K562 (cell line): ENCODE results near the gene ECSCR. TPM values are rescaled to one million over a fixed set of nuclear protein-coding genes. Genes with fewer than 3 reads are reported as not detected.

Experiments used
- DACH1 ChIP-seq: fragments of 450-650 bp; IDR thresholded peaks from 2 replicates; pipeline ENCODE4 v1.6.1; 2018; ENCODE audit not compliant: partially characterized antibody
- ERF ChIP-seq: fragments of 450-650 bp; formaldehyde crosslinking; IDR thresholded peaks from 2 replicates; pipeline ENCODE4 v1.4.0; 2020; ENCODE audit warnings: mild to moderate bottlenecking, mixed read lengths
- GABPB1 ChIP-seq: sonication (generic); formaldehyde crosslinking; IDR thresholded peaks from 2 replicates; pipeline ENCODE4 v1.8.0; 2022; ENCODE audit warnings: mild to moderate bottlenecking, missing genetic modification reagents
- MXI1 ChIP-seq: IDR thresholded peaks from 2 replicates; pipeline ENCODE4 v1.6.1; 2011; ENCODE audit warnings: low read depth, mild to moderate bottlenecking, improper control_type of control experiment, low read length
- PHF20 ChIP-seq: fragments of 450-650 bp; IDR thresholded peaks from 2 replicates; pipeline ENCODE4 v1.6.1; 2018; ENCODE audit not compliant: partially characterized antibody
- POLR2G ChIP-seq: fragments of 200-400 bp; formaldehyde crosslinking; IDR thresholded peaks from 2 replicates; pipeline ENCODE4 v1.6.1; 2017; ENCODE audit warnings: low read depth, mild to moderate bottlenecking, antibody characterized with exemption, low read length, moderate library complexity
- PRPF4 ChIP-seq: fragments of 200-400 bp; formaldehyde crosslinking; IDR thresholded peaks from one replicate; pipeline ENCODE4 v1.6.1; 2017; ENCODE audit warnings: low read length, low read depth, mild to moderate bottlenecking; ENCODE audit not compliant: insufficient read depth, poor library complexity, severe bottlenecking
- SMARCB1 ChIP-seq: IDR thresholded peaks from 2 replicates; pipeline ENCODE4 v1.6.1; 2011; ENCODE audit warnings: improper control_type of control experiment, low read depth; ENCODE audit not compliant: insufficient read length
- SRSF7 ChIP-seq: fragments of 200-400 bp; formaldehyde crosslinking; optimal IDR thresholded peaks from 2 replicates; pipeline ENCODE3; 2017; ENCODE audit warnings: mild to moderate bottlenecking, low read depth, low read length
- TAF15 ChIP-seq: fragments of 200-400 bp; formaldehyde crosslinking; IDR thresholded peaks from 2 replicates; pipeline ENCODE4 v1.6.1; 2017; ENCODE audit warnings: mild to moderate bottlenecking, low read depth, low read length, moderate library complexity
- TGIF2 ChIP-seq: sonication (generic); formaldehyde crosslinking; IDR thresholded peaks from 2 replicates; pipeline ENCODE4 v1.8.1; 2022; ENCODE audit warnings: mild to moderate bottlenecking, missing genetic modification reagents, moderate library complexity
- TOE1 ChIP-seq, 2 experiments: fragments of 450-650 bp in 1 of 2; sonication (generic) in 1 of 2; formaldehyde crosslinking in 1 of 2; IDR thresholded peaks; 2 replicates each; pipeline versions ENCODE4 v1.7.1 to v1.8.0; 2016 to 2022; ENCODE audit warnings: borderline replicate concordance in 2 of 2, mild to moderate bottlenecking in 2 of 2, antibody characterized with exemption in 1 of 2, inconsistent platforms in 1 of 2, low read depth in 1 of 2, missing genetic modification reagents in 1 of 2, moderate library complexity in 1 of 2
- ZNF121 ChIP-seq: sonication (generic); formaldehyde crosslinking; conservative IDR thresholded peaks from 2 replicates; pipeline ENCODE4 v1.8.0; 2022; ENCODE audit warnings: missing genetic modification reagents
- ZNF511 ChIP-seq: sonication (generic); formaldehyde crosslinking; IDR thresholded peaks from 2 replicates; pipeline ENCODE4 v1.8.0; 2022; ENCODE audit warnings: mild to moderate bottlenecking, missing genetic modification reagents
- ZNF785 ChIP-seq: fragments of 250-450 bp; sonication (Bioruptor Pico); IDR thresholded peaks from 2 replicates; pipeline ENCODE4 v1.4.0; 2020; ENCODE audit warnings: mild to moderate bottlenecking
- polyA plus RNA-seq, 8 experiments: library from polyadenylated mRNA; depleted of rRNA in 4 of 8; stranded (reverse) in 5 of 8; unstranded in 3 of 8; fragments of >200 nt; fragmentation: Nextera tagmentation in 2 of 8; fragmentation: Illumina TruSeq in 1 of 8; extraction: Ambion mirVana in 2 of 8; extraction: Trizol in 1 of 8; gene quantifications; 2 replicates each; pipeline versions ENCODE4 v1.2.1 to v1.2.3, GENCODE V29; 2011 to 2014; ENCODE audit warnings: inconsistent platforms in 1 of 8, missing spikeins in 1 of 8
- total RNA-seq, 7 experiments: library from RNA; depleted of rRNA in 6 of 7; stranded (reverse); fragments of >200 nt in 6 of 7; fragmentation: Illumina TruSeq in 2 of 7; extraction: Trizol in 2 of 7; gene quantifications; 2 replicates each; pipeline versions ENCODE4 v1.2.1 to v1.2.3, GENCODE V29; 2011 to 2021; ENCODE audit warnings: low replicate concordance in 1 of 7
- TF ChIP-seq, protein P1 (sequence below): fragments of 450-650 bp; IDR thresholded peaks from 2 replicates; pipeline ENCODE4 v1.6.1; 2016; ENCODE audit warnings: mild to moderate bottlenecking, moderate library complexity

The ECSCR gene
- total and polyA plus RNA-seq, 9 of the 15 experiments (the other 6 are each of a cell fraction or from before 2014, with no cell fraction given), result 0.10 to 0.25 (median 0.13) TPM; not detected in 6

- TF ChIP-seq ZNF511 (CRISPR knock-in tag) (0 out of 2 replicates have a peak, but pooled peaks have one; percentile 31), PHF20 (peak; percentile 38), GABPB1 (CRISPR knock-in tag) (peak; percentile 78), TGIF2 (CRISPR knock-in tag) (no peak), TOE1 (IDR thresholded peaks at IDR 0.05; ENCODE audit: borderline replicate concordance) (peak; percentile 85), TOE1 (CRISPR knock-in tag; IDR thresholded peaks at IDR 0.05; ENCODE audit: borderline replicate concordance, low read depth) (no peak), PRPF4 (no peak), SRSF7 (no peak), ZNF785 (CRISPR knock-in tag) (no peak), MXI1 (peak; percentile 74; the same call in 1 of the 2 replicates), ZNF121 (CRISPR knock-in tag) (no peak), DACH1 (peak; percentile 67), POLR2G (peak; percentile 86), TAF15 (no peak), SMARCB1 (no peak), ERF (no peak)
- TF ChIP-seq, protein P1, sequence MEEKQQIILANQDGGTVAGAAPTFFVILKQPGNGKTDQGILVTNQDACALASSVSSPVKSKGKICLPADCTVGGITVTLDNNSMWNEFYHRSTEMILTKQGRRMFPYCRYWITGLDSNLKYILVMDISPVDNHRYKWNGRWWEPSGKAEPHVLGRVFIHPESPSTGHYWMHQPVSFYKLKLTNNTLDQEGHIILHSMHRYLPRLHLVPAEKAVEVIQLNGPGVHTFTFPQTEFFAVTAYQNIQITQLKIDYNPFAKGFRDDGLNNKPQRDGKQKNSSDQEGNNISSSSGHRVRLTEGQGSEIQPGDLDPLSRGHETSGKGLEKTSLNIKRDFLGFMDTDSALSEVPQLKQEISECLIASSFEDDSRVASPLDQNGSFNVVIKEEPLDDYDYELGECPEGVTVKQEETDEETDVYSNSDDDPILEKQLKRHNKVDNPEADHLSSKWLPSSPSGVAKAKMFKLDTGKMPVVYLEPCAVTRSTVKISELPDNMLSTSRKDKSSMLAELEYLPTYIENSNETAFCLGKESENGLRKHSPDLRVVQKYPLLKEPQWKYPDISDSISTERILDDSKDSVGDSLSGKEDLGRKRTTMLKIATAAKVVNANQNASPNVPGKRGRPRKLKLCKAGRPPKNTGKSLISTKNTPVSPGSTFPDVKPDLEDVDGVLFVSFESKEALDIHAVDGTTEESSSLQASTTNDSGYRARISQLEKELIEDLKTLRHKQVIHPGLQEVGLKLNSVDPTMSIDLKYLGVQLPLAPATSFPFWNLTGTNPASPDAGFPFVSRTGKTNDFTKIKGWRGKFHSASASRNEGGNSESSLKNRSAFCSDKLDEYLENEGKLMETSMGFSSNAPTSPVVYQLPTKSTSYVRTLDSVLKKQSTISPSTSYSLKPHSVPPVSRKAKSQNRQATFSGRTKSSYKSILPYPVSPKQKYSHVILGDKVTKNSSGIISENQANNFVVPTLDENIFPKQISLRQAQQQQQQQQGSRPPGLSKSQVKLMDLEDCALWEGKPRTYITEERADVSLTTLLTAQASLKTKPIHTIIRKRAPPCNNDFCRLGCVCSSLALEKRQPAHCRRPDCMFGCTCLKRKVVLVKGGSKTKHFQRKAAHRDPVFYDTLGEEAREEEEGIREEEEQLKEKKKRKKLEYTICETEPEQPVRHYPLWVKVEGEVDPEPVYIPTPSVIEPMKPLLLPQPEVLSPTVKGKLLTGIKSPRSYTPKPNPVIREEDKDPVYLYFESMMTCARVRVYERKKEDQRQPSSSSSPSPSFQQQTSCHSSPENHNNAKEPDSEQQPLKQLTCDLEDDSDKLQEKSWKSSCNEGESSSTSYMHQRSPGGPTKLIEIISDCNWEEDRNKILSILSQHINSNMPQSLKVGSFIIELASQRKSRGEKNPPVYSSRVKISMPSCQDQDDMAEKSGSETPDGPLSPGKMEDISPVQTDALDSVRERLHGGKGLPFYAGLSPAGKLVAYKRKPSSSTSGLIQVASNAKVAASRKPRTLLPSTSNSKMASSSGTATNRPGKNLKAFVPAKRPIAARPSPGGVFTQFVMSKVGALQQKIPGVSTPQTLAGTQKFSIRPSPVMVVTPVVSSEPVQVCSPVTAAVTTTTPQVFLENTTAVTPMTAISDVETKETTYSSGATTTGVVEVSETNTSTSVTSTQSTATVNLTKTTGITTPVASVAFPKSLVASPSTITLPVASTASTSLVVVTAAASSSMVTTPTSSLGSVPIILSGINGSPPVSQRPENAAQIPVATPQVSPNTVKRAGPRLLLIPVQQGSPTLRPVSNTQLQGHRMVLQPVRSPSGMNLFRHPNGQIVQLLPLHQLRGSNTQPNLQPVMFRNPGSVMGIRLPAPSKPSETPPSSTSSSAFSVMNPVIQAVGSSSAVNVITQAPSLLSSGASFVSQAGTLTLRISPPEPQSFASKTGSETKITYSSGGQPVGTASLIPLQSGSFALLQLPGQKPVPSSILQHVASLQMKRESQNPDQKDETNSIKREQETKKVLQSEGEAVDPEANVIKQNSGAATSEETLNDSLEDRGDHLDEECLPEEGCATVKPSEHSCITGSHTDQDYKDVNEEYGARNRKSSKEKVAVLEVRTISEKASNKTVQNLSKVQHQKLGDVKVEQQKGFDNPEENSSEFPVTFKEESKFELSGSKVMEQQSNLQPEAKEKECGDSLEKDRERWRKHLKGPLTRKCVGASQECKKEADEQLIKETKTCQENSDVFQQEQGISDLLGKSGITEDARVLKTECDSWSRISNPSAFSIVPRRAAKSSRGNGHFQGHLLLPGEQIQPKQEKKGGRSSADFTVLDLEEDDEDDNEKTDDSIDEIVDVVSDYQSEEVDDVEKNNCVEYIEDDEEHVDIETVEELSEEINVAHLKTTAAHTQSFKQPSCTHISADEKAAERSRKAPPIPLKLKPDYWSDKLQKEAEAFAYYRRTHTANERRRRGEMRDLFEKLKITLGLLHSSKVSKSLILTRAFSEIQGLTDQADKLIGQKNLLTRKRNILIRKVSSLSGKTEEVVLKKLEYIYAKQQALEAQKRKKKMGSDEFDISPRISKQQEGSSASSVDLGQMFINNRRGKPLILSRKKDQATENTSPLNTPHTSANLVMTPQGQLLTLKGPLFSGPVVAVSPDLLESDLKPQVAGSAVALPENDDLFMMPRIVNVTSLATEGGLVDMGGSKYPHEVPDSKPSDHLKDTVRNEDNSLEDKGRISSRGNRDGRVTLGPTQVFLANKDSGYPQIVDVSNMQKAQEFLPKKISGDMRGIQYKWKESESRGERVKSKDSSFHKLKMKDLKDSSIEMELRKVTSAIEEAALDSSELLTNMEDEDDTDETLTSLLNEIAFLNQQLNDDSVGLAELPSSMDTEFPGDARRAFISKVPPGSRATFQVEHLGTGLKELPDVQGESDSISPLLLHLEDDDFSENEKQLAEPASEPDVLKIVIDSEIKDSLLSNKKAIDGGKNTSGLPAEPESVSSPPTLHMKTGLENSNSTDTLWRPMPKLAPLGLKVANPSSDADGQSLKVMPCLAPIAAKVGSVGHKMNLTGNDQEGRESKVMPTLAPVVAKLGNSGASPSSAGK, result peak; percentile 66
These were observed 58.6 kb downstream of the ECSCR start, which contains the start of gene SPATA24 (continued) for GRCh38 chr5:139403787-139404483.
